SK-N-SH (cell line): ENCODE measurements around the gene GULP1. TPM values are rescaled to one million over a fixed set of nuclear protein-coding genes. Genes with fewer than 3 reads are reported as not detected.

Experiments used
- CTCF ChIA-PET: fragments of 300-600, 350-600 bp; formaldehyde crosslinking; extraction: SDS; loops from one replicate; lab custom pipeline; 2021; lab: Yijun Ruan, JAX
- POLR2A ChIA-PET: fragments of 350-600 bp; sonication (Branson Sonifier 250); formaldehyde crosslinking; extraction: SDS; loops from one replicate; lab custom pipeline; 2020; ENCODE audit warnings: antibody characterized with exemption, inconsistent platforms; lab: Yijun Ruan, JAX
- DNase-seq: peaks from one replicate; pipeline ENCODE4 v3.0.0; 2012
- H2AFZ ChIP-seq: fragments of 200-600 bp; sonication (generic); 2 replicates; pipeline ENCODE4 v1.8.1; 2016; ENCODE audit warnings: antibody characterized with exemption, mild to moderate bottlenecking, low read depth
- H3F3A ChIP-seq: fragments of 200-600 bp; sonication (generic); replicated peaks from 2 replicates; pipeline ENCODE3; 2016; ENCODE audit warnings: antibody characterized with exemption, mild to moderate bottlenecking; ENCODE audit not compliant: insufficient read depth
- H3K27ac ChIP-seq, 2 experiments: fragments of 200-500 bp in 1 of 2; fragments of 200-600 bp in 1 of 2; sonication (Bioruptor generic) in 1 of 2; sonication (generic), shearing (Covaris generic) in 1 of 2; 2 replicates each; pipeline versions ENCODE4 v1.5.1 to v1.6.1; 2014 to 2016; ENCODE audit warnings: low read depth in 2 of 2, inconsistent platforms in 1 of 2, low read length in 1 of 2, mild to moderate bottlenecking in 1 of 2, mixed read lengths in 1 of 2
- H3K27me3 ChIP-seq: fragments of 200-600 bp; sonication (generic), shearing (Covaris generic); 2 replicates; pipeline ENCODE4 v1.6.1; 2016; ENCODE audit warnings: mixed run types; ENCODE audit not compliant: insufficient read depth
- H3K36me3 ChIP-seq, 2 experiments: fragments of 200-500 bp in 1 of 2; fragments of 200-600 bp in 1 of 2; sonication (Bioruptor generic) in 1 of 2; sonication (generic) in 1 of 2; replicated peaks in 1 of 2; 2 replicates each; pipeline versions ENCODE3 to v1.5.1; 2014 to 2016; ENCODE audit warnings: low read length in 1 of 2, mild to moderate bottlenecking in 1 of 2; ENCODE audit not compliant: insufficient read depth in 2 of 2, control insufficient read depth in 1 of 2
- H3K4me1 ChIP-seq, 2 experiments: fragments of 200-500 bp in 1 of 2; fragments of 200-600 bp in 1 of 2; sonication (Bioruptor generic) in 1 of 2; sonication (generic), shearing (Covaris generic) in 1 of 2; 2 replicates each; pipeline versions ENCODE4 v1.5.1 to v1.6.1; 2014 to 2016; ENCODE audit warnings: low read depth in 1 of 2, low read length in 1 of 2, mixed run types in 1 of 2; ENCODE audit not compliant: insufficient read depth in 2 of 2, control insufficient read depth in 1 of 2
- H3K4me2 ChIP-seq: fragments of 200-600 bp; sonication (generic), shearing (Covaris generic); 2 replicates; pipeline ENCODE4 v1.6.1; 2017; ENCODE audit warnings: mixed run types
- H3K4me3 ChIP-seq, 2 experiments: fragments of 200-500 bp in 1 of 2; fragments of 200-600 bp in 1 of 2; sonication (Bioruptor generic) in 1 of 2; sonication (generic), shearing (Covaris generic) in 1 of 2; 2 replicates each; pipeline versions ENCODE4 v1.5.1 to v1.8.1; 2014 to 2016; ENCODE audit warnings: low read depth in 2 of 2, inconsistent platforms in 1 of 2, low read length in 1 of 2, mild to moderate bottlenecking in 1 of 2, mixed read lengths in 1 of 2, moderate library complexity in 1 of 2
- H3K79me2 ChIP-seq: fragments of 200-600 bp; sonication (generic); 2 replicates; pipeline ENCODE4 v1.8.1; 2017; ENCODE audit warnings: mild to moderate bottlenecking; ENCODE audit not compliant: insufficient read depth
- H3K9ac ChIP-seq: fragments of 200-600 bp; sonication (generic); 2 replicates; pipeline ENCODE4 v1.6.1; 2017; ENCODE audit warnings: mixed run types
- H3K9me2 ChIP-seq: fragments of 200-600 bp; sonication (generic); 2 replicates; pipeline ENCODE4 v1.6.1; 2017; ENCODE audit warnings: mixed run types
- H3K9me3 ChIP-seq: fragments of 200-600 bp; sonication (generic); 2 replicates; pipeline ENCODE4 v1.6.1; 2017; ENCODE audit warnings: mixed run types, mild to moderate bottlenecking, moderate library complexity
- H4K20me1 ChIP-seq: fragments of 200-600 bp; sonication (generic); 2 replicates; pipeline ENCODE4 v1.6.1; 2017; ENCODE audit warnings: mild to moderate bottlenecking, mixed run types; ENCODE audit not compliant: insufficient read depth
- ELF1 ChIP-seq: IDR thresholded peaks from 2 replicates; pipeline ENCODE4 v1.4.0; 2012
- FOXM1 ChIP-seq: IDR thresholded peaks from 2 replicates; pipeline ENCODE4 v1.4.0; 2012; ENCODE audit warnings: low read depth, mild to moderate bottlenecking
- GATA2 ChIP-seq: sonication (generic); formaldehyde crosslinking; IDR thresholded peaks from 2 replicates; pipeline ENCODE4 v1.5.0; 2020; ENCODE audit warnings: mild to moderate bottlenecking, missing genetic modification reagents
- MEF2A ChIP-seq: IDR thresholded peaks from 2 replicates; pipeline ENCODE4 v1.4.0; 2012; ENCODE audit warnings: low read depth, borderline replicate concordance
- MXI1 ChIP-seq: IDR thresholded peaks from 2 replicates; pipeline ENCODE4 v1.6.1; 2012; ENCODE audit warnings: mild to moderate bottlenecking, low read depth, low read length, improper control_type of control experiment
- NRF1 ChIP-seq: IDR thresholded peaks from 2 replicates; pipeline ENCODE4 v1.6.1; 2012; ENCODE audit warnings: low read depth, mild to moderate bottlenecking, low read length
- POLR2AphosphoS5 ChIP-seq: IDR thresholded peaks from 2 replicates; pipeline ENCODE4 v1.6.1; 2012; ENCODE audit warnings: low read depth, low read length
- RAD21 ChIP-seq: IDR thresholded peaks from 2 replicates; pipeline ENCODE4 v1.6.1; 2012; ENCODE audit warnings: mild to moderate bottlenecking, low read length
- RXRA ChIP-seq: IDR thresholded peaks from 2 replicates; pipeline ENCODE4 v1.4.0; 2012; ENCODE audit warnings: low read depth, mild to moderate bottlenecking, borderline replicate concordance
- SIN3A ChIP-seq: IDR thresholded peaks from 2 replicates; pipeline ENCODE4 v1.6.1; 2012; ENCODE audit warnings: low read depth, mild to moderate bottlenecking, low read length, moderate library complexity, borderline replicate concordance
- TAF1 ChIP-seq: IDR thresholded peaks from 2 replicates; pipeline ENCODE4 v1.6.1; 2012; ENCODE audit warnings: low read depth, mild to moderate bottlenecking, low read length, moderate library complexity, borderline replicate concordance
- TCF12 ChIP-seq: IDR thresholded peaks from 2 replicates; pipeline ENCODE4 v1.4.0; 2012
- USF1 ChIP-seq: IDR thresholded peaks from 2 replicates; pipeline ENCODE4 v1.4.0; 2012; ENCODE audit warnings: low read depth, borderline replicate concordance
- USF2 ChIP-seq: fragments of 150-350 bp; IDR thresholded peaks from 2 replicates; pipeline ENCODE4 v1.6.1; 2017; ENCODE audit warnings: antibody characterized with exemption, low read length, low read depth, borderline replicate concordance
- YY1 ChIP-seq: IDR thresholded peaks from 2 replicates; pipeline ENCODE4 v1.4.0; 2012; ENCODE audit warnings: low read depth, mild to moderate bottlenecking
- WGBS: methylation state at CpG from one replicate; pipeline ENCODE4 v1.1.6; 2017; ENCODE audit warnings: low lambda C conversion rate; 5-methylcytosine and 5-hydroxymethylcytosine counted together
- polyA plus RNA-seq, 3 experiments: library from polyadenylated mRNA; depleted of rRNA; stranded (reverse); fragments of >200 nt; gene quantifications; 2 replicates each; pipeline ENCODE4 v1.2.3, GENCODE V29; 2012
- TF ChIP-seq, protein P1 (sequence below): fragments of 200-600 bp; sonication (generic); IDR thresholded peaks from 2 replicates; pipeline ENCODE4 v1.6.1; 2017; ENCODE audit warnings: antibody characterized with exemption, mild to moderate bottlenecking, moderate library complexity
- TF ChIP-seq, protein P2 (sequence below): IDR thresholded peaks from 2 replicates; pipeline ENCODE4 v1.4.0; 2012; ENCODE audit warnings: low read depth
- TF ChIP-seq, protein P3 (sequence below): IDR thresholded peaks from 2 replicates; pipeline ENCODE4; 2012

Gene GULP1
- polyA plus RNA-seq, 1 of the 3 experiments (the other 2 are of a cell fraction), result 33.8 TPM

- no peak for TF ChIP-seq SIN3A
- TF ChIP-seq USF1, result no peak
- TF ChIP-seq, all 33 proteins: peak for 0
Observed at GRCh38 chr2:188426121-188426520, 134.4 kb downstream of the GULP1 start (continued).

DNA sequence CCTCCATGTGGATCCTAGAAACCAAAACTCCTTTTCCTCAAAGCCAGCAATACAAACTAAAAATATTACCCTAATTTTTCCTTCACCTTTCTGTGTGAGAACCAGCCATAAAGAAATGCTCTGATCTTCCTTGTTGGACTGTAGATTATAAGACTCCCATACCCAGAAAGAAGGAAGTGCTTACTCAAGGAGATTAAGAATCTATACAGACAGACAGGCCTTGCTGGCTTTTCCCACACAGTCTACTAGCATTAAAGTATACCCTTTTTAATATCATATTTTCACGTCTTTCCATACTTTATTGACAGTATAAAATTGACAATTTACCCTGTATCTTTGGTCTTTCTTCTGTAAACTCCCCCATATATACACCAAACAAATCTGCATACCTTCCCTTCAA, 139.0 kb downstream of the GULP1 start:
- H2AFZ ChIP-seq, result no peak overlapping the region
- ChIA-PET CTCF (interaction anchor here (0.6 to 1.6 kb wide), 6 partner anchors 13 to 649 kb away, joined by 3 to 4 read pairs (median 3); partner anchors contain the start of gene GULP1), POLR2A (no interaction called here)
- 0 out of 2 replicates have a peak, but pooled peaks cover 2% of the 10 kb centered on the region for H3K9me2 ChIP-seq
- H3K27ac ChIP-seq, result peak overlapping the region in 1 of 2 experiments; percentile 28; a peak in 1 of 4 replicates
- no peaks in the 10 kb centered on the region; a peak in 1 of 4 replicates for H3K4me1 ChIP-seq
- H3K27me3 ChIP-seq, result no peaks in the 10 kb centered on the region
- H3K4me3 ChIP-seq, result no peak overlapping the region
- H3K79me2 ChIP-seq, result peaks cover 27% of the 10 kb centered on the region
- H4K20me1 ChIP-seq, result no peaks in the 10 kb centered on the region
- no peak overlapping the region for H3K4me2 ChIP-seq
- peaks cover 0 to 9% of the 10 kb centered on the region in 2 experiments for H3K36me3 ChIP-seq
- H3K9ac ChIP-seq, result no peak overlapping the region
- DNase-seq, result no peak
- H3K9me3 ChIP-seq, result no peaks in the 10 kb centered on the region
- H3F3A ChIP-seq, result peaks cover 13% of the 10 kb centered on the region
- TF ChIP-seq MXI1 (no peak), RAD21 (no peak), POLR2AphosphoS5 (no peak), USF1 (no peak), TAF1 (no peak), MEF2A (no peak), ELF1 (no peak), USF2 (no peak), FOXM1 (no peak), GATA2 (CRISPR knock-in tag) (no peak), YY1 (no peak), TCF12 (no peak), RXRA (no peak), NRF1 (no peak)
- TF ChIP-seq, protein P1, sequence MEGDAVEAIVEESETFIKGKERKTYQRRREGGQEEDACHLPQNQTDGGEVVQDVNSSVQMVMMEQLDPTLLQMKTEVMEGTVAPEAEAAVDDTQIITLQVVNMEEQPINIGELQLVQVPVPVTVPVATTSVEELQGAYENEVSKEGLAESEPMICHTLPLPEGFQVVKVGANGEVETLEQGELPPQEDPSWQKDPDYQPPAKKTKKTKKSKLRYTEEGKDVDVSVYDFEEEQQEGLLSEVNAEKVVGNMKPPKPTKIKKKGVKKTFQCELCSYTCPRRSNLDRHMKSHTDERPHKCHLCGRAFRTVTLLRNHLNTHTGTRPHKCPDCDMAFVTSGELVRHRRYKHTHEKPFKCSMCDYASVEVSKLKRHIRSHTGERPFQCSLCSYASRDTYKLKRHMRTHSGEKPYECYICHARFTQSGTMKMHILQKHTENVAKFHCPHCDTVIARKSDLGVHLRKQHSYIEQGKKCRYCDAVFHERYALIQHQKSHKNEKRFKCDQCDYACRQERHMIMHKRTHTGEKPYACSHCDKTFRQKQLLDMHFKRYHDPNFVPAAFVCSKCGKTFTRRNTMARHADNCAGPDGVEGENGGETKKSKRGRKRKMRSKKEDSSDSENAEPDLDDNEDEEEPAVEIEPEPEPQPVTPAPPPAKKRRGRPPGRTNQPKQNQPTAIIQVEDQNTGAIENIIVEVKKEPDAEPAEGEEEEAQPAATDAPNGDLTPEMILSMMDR, result no peak
- TF ChIP-seq, protein P2, sequence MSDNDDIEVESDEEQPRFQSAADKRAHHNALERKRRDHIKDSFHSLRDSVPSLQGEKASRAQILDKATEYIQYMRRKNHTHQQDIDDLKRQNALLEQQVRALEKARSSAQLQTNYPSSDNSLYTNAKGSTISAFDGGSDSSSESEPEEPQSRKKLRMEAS, result no peak
- TF ChIP-seq, protein P3, sequence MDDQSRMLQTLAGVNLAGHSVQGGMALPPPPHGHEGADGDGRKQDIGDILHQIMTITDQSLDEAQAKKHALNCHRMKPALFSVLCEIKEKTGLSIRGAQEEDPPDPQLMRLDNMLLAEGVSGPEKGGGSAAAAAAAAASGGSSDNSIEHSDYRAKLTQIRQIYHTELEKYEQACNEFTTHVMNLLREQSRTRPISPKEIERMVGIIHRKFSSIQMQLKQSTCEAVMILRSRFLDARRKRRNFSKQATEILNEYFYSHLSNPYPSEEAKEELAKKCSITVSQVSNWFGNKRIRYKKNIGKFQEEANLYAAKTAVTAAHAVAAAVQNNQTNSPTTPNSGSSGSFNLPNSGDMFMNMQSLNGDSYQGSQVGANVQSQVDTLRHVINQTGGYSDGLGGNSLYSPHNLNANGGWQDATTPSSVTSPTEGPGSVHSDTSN, result no peak
- 94% methylated on average over 1 of the region's 1 CpG for WGBS
